Amniotic epithelial cell (primary cell): Measurements from ENCODE around the gene B4GALT1.
"Not testable (repeated sequence)": the region's sequence is repeated elsewhere in the genome, so short reads cannot be mapped to it uniquely, and the experiment has no call there.

Experiments used
- DNase-seq: peaks from one replicate; pipeline ENCODE4 v3.0.0-alpha.2; 2010; ENCODE audit warnings: low read depth

B4GALT1 gene

DNA sequence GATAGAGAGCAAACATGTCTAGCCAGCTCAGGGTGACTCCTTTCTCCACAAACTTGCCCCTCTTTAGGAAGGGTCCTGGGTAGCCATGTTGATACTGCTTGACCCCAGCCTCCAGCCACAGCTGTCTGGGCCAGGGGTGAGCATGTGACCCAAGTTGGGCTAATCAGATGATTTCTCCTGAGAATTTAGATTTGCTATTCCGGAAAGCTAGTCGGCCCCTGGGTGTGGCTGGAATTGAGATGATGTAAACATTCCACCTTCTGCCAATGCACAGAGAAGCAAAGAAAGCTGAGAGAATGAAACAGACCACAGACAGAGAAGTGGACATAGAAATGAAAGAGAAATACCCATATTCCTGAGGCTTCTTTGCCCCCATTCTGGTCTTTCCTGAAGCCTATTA is 17.8 kb upstream of the B4GALT1 start:
- DNase-seq: no peak

DNA sequence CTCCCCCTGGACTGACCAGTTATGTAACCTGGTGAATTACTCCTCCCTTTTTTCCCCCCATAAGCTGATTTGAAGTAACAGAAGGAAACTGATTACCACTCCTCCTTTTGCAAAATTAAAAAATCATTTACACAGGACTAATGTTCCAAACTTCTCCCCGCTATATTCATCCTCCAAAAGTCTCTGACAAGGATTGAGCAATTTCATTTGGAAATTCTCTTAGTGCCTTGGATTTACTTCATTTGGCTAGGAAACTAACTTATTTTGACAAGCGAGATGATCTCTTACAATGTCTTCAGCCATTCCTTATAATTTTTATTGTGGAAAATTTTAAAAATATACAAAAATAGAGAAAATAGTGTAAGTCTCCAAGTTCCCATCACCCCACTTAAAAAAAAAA is 15.4 kb upstream of the B4GALT1 start:
- DNase-seq: no peak

DNA sequence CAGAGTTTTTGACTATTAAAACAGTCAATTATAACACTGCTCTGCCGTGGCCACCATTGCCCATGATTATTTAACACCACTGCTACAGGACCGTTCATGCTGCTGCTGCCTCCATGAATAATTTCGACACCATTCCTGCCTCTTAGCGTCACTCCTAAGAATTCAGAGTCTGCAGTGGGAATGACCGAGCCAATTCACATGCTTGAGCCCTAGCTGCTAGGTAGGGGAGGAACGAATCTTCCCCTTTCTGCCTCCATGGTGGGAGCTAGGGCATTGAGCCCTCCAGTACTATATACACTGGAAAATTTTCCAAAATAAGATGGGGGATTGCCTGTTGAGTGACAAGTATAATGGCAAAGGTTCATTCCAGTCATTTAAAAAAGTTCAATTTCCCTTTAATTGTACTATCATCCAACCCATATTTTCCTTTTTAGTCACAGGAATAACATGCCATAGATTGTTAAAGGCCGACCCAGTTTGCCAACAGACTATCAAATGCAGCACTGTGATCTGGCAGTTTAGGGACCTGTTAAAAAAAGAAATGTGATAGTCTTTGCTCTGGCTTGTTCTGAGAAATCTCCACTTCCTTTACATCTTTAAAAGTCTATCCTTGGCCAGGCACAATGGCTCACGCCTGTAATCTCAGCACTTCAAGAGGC is 13.5 kb upstream of the B4GALT1 start:
- no peak for DNase-seq

DNA sequence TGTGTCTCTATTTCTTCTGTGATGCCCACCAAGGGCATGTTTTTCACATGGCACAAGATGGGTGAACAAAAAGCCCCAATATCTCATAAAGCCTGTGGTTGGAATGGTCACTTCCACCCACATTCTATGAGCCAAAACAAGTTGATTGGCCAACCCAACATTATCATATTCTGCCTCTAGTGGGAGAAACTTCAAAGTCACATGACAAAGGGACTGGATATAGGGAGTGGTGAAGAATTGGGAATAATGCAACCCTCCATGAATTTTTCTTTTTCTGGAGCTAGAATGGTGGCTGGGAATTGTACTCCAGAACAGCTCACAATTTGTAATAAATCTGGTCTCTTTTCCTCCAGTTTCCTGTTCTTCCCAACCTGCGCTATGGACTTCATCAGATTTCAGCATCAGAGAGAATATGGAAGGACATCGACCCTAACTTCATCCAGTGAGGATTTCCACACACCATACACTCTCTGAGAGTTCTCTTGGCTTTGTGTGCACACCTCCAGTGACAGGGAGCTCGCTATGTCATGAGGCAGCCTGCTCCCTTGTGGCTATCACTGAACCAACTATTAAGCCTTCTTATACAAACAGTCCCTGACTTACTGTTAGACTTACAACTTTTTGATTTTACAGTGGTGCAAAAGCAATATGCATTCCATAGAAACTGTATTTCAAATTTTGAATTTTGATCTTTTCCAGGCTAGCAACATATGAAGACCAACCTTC is 12.0 kb upstream of the B4GALT1 start:
- no peak for DNase-seq

DNA sequence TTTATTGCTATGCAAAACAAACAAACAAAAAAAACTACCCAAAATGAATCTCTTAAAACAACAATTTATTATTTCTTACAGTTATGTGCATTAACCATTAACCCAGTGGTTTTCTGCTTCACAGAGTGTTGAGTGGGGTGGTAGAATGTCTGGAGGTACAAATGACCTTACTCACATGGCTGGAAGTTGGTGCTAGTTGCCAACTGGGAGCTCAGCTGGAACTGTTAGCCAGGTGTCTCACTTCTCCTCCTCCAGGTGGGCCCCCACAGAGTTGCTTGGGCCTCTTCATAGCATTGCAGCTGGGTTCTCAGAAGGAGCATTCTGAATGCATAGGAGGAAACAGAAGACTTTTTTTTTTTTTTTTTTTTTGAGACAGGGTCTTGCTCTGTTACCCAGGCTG is 10.5 kb upstream of the B4GALT1 start:
- DNase-seq: no peak

DNA sequence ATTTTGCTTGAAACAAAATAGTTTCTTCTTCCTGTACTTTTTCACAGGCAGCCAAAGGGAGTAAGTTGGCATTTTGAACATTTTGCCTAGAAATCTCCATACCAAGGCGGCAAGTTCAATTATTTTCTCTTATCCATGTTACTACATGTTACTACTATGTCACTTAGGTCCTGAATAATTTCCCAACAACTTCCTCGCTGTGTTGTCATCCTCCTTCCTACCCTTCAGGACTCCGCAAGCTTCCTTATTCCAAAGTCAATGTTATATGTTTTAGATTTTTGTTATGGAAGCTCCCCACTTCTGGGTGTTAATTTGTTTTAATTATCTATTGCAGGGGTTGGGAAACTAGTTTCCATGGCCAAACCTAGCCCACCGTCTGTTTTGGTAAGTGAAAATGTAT is 9.9 kb upstream of the B4GALT1 start:
- no peak for DNase-seq

DNA sequence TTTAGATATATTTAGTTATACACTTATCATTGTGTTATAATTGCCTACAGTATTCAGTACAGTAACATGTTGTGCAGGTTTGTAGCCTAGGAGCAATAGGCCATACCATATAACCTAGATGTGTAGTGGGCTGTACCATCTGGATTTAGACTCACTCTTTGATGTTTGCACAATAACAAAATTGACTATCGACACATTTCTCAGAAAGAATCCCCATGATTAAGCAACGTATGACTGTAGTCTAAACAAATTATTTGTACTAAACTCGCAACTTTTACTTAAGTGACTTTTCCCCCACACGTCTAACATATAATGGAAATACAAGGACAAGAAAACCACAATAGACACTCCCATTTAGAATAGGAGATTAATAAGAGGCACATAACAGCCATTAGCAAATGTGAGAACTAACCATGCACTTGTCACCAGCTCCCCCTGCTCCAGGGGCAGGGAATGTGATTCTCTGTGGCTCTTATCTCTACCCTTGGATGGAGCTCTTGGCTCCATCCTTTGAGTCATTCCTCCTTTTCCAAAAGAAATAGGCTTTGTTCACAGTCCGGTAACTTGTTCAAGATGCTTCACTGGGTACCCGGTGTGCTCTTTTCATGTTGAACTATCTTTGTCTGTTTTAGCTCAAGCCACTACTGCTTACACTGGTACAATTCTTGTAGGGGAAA is 8.7 kb upstream of the B4GALT1 start:
- DNase-seq: no peak

DNA sequence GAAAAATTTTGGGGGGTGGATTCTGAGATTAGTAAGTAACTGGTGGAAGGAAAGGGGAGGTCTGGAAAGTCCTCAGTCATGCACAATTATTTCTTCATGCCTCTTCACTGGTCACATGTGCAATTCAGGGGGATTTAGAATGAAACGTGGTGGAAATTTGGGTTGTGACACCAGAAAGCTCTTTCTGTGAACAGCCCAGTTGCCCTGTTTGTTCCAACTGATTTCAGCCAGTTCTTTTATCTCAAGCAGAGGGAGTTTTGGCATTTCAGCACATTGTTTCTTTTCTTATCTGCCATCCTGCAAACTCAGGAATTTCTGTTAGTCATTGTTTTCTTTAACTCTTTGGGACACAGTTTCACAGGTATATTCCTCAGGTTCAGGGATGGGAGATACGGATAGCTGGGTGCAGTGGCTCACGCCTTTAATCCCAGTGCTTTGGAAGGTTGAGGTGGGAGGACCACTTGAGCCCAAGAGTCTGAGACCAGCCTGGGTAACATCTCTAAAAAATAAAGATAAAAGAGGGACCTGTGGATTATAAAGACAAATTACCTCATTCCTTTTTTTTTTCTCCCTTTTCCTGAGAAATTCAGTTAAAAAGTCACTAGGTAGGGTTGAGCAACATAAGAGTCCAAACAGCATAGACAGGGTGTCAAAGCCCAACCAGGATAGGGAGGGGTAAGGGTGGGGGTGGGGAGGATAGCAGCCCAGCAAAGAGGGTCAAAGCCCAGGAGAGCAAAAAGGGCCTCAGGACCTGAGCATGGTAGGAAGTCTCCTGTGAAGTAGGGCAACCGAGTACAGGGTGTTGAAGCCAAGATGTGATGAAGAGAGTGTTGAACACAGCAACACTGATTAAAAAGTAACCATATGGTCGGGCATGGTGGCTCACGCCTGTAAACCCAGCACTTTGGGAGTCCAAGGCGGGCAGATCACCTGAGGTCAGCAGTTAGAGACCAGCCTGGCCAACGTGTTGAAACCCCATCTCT is 5.4 kb upstream of the B4GALT1 start:
- DNase-seq: peak; percentile 87

DNA sequence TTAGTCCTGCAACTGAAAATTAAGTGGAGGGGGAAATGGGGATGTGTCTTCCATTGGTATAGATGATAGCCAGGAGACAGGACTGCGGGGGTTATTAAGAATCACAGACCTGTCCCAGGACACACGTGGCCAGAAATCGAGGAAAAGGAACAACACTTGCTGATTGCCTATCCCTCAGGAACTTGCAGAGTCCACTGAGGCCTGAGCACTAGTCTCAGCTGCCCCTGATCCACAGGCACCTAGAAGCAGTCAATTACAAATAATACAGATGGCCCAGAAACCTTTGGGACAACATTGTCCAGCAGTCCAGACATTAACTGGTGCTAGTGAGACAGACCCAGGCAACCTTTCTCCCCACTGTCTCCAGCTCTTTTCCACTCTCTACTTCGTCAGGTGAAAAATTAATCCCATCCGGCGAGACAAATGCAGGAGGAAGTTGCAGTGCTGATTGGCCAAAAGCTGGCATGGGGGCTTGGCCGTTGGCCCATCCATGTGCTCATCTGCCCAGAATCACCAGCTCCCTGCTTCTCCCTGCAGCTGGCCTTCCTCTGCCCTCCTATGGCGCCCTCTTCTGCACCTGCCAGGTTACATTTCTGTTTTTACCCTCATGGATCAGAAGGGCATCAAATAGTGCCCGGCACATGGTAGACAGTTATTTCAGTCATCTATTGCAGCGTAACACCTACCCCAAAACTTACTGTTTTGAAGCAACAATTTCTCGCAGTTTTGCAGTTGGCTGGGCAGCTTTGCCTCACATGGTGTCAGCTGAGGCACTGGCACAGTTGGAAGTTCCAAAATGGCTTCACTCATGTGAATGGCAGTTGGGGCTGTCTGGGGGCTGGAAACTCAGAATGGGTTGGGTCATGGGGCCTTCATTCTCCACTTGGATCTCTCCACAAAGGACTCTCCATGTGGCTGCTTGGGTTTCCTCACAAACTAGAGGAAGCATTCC is 3.6 kb upstream of the B4GALT1 start:
- peak; percentile 56 for DNase-seq

DNA sequence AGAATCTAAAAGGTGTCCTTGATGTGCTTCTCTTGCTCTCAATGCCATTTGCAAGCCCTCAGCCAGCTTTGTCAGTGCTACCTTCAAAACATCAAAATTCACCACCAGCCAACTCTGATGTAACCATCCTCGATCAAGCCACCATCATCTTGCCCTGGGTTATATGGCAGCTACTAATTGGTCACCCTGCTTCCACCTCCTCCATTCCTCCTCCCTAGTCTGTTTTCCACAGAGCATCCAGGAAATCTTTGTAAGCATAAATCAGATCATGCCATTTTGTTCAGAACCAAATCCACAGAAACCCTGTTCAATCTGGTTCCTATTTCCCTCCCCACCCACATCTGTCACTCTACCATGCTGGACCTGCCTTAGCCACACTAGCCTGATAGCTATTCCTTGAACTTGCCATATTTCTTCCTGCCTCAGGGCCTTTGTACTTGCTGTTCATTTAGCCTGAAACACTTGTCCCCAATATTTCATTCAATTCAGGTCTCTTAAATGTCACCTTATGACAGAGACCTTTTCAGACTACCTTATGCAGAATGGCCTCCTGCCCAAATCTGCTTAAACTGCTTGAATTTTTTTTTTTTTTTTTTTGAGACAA is 1.9 kb upstream of the B4GALT1 start:
- no peak for DNase-seq

DNA sequence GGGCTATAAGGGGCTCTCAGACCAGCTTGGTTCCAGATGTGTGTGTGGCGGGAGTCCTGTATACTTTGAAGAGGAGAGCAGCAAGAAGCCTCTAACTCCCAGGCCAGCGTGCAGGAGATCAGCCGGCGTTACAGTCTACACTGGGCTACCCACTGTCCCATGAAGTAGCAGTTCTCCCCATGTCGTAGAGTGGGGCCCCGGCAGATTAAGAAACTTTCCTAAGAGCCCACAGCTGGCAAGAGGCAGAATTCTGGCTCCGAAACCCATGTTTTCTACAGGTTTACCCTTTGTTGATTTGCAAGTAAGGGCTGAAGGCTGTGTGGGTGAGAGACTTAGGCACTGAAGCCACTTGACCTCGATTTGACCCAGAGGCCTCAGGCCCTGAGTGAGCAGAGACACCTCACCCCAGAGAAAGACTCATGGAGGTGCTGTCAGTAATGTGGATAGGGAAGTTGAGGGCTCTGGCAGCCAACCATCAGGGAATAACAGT is 881 bp upstream of the B4GALT1 start:
- no peak for DNase-seq

DNA sequence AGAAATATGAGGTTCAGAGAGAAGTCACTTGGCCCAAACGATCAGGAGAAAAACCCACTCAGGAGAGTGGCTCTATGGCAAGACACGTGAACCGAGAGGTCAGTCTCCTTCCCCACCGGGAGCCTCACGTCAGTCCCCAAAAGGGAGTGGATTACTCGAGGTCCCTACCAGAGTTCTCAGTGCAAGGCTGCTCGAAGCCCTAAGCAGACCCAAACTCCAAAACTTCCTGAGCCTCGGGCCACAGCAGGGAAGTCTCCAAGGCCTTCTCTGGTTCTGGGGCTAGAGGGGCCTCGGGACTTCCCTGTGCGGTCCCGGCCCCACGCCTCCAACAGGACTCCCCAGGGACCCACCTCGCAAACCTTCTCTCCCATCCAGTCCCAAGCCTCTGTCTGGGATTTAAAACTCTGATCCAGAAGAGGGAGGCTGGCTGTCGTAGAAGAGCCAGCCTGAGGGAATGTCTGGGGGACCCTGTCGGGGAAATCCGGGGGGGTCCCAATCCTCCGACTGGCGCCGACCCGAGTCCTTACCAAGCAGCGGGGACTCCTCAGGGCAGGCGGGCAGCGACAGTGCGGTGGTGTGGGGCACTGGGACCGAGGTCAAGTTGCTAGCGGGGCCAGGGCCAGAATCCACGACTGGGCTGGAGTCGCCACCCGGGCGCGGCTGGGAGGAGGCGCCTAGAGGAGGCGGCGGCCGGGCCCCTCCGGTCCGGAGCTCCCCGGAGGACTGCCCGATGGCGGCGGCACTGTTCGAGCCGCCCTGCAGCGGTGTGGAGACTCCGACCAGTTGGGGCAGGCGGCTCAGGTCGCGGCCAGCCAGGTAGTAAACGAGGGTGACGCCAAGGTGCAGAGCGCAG is 679 bp downstream of the B4GALT1 start:
- no peak for DNase-seq

DNA sequence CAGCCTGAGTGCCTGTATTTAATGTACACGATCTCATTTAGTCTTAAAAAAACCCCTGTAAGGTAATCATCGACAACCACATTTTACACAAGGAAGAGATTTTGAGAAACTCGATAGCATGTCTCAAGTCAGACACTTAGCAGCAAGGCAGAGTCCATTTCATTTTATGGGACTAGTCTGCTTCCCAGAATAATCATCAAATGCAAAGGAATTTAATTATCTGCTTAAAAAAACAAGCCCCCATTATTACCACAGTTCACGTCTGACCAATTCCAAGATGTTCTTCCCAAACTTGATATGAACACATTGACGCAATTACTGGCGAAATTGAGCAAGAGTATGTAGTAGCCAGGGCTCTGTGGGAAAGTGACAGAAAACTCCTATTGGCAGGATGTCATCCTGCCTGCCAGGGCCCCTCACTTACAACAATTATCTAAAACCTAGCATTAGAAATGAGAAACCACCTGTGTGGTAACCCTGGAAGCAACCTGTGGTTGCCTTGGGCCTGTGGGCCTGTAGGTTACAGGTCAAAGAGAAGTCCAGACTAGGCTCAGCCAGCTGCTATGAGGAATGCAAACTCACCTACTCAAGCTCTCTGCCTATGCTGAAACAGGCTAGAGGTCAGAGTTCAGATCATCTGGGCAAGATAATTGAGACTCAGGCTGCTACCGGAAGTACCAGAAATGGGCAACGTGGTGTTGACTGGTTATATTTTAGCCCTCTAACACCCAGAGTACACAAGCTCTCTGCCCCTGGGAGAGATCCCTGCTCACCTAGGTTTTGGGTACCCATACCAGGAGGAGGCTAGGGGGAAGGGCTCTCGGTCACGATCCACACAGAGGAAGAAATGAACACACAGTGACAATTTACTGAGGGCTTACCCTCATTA is 1.6 kb downstream of the B4GALT1 start:
- peak; percentile 92 for DNase-seq

DNA sequence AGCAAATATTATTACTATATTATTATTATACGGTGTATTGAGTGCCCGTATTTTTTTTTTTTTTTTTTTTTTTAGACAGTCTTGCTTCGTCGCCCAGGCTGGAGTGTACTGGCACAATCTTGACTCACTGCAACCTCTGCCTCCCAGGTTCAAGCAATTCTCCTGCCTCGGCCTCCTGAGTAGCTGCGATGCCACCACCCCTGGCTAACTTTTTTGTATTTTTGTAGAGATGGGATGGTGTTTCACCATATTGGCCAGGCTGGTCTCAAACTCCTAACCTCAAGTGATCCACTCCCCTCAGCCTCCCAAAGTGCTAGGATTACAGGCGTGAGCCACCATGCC is 2.2 kb downstream of the B4GALT1 start:
- DNase-seq: not testable (repeated sequence)

DNA sequence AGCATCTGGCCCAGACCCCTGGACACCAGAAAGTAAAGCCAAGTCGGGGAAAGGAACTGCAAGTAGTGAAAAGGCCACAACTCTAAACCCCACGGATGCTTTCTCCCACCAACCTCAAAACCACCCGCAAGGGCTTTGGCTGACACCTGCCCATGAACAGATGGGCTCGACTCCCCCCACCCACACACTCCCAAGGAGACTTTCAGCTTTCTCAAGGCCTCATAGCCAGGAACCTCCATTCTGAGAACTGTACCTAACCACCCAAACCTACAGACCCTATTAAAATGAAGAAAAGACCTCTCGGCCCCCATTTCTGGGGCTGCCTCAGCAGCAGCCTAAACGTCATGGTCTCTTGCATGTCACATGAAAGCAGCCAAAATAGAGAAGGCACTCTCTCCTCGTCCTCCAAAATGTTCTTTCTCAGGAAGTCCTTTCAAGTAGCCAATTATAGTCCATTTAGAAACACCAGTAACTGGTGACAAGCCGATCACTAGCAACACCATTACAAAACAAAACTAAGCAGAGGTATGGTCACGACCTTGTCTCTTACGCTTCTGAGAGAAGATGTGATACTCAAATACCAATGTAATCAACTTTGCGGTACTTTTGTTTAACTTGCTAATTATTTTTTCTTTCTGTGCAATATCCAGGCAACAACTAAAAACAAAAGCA is 2.9 kb downstream of the B4GALT1 start:
- no peak for DNase-seq

DNA sequence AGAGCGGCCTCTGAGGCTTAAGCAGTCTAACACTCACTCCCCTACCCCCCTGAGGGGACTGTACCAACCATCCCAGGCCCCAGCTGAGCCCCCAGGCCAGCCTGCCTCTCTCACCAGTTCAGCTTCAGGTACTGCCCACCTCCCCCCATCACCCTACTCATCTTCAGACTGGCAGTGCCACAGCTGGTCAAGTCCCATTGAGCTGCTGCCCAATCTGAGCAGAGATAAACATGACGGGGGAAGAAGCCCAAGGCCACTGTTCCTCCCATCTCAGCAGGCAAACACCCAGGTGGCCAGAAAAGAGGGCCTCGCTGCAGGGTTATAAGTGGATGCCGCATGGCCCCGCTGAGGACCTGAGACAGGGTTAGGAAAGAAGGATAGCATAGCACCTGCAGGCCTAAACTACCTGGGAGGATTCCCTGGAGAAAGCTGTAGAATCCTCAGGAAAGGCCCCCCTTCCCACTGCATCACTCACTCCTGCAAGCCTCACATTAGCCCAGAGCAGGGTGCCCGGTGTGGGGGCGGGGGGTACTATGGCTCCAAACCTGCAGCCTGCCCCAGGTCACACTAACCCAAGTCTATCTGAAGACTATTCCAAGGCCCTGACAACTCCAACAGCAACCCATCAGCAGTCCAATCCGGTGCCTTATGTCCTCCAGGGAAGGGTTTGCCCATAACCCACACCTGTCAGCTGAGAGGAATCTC is 3.6 kb downstream of the B4GALT1 start:
- no peak for DNase-seq

DNA sequence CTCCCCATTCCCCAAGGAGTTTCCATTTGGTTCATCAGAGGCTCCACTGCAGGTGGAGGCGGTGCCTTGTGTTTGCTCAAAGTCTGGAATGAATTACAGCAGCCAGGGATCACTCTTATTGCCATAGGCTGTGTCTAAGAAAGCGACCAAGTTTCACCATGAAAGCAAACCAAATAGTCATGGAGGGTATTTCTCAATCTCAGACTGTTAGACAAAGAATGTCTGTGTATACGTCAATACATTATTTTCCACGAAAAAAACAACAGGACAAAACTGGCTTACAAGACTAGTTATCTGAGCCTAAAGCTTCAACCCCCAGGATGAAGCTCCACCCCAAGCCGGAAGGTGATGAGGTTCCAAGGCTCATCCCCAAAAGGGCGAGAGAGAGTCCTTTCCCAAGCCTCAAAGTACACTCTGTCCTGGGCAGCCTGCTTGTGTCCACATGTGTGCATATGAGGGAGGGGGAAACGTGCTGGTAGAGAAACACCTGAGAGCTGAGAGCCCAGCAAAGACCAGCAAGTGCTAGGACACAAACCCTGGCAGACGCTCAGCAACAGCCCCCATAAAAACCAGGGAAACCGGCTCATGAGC is 4.3 kb downstream of the B4GALT1 start:
- DNase-seq: peak; percentile 88
